Tibial nerve (tissue), 4 donors: ENCODE measurements around the gene GRAP. TPM values are rescaled to one million over a fixed set of nuclear protein-coding genes. Genes with fewer than 3 reads are reported as not detected.
A peak's percentile ranks its signal among the peaks of the same experiment; 100 is the strongest.

Experiments used
- DNase-seq, 2 donors: peaks; one replicate each; pipeline ENCODE4 v3.0.0-alpha.2; 2019; ENCODE audit warnings: low spot score in 2 of 2
- H3K27ac ChIP-seq, 4 donors: fragments of 200-600 bp; sonication (generic) in 3 of 4; one replicate each; pipeline ENCODE4 v1.5.1; 2017 to 2019; ENCODE audit warnings: mild to moderate bottlenecking in 1 of 4
- H3K27me3 ChIP-seq, 2 donors: fragments of 200-600 bp; sonication (generic) in 1 of 2; one replicate each; pipeline versions ENCODE4 v1.5.1 to v1.6.0; 2017 to 2019
- H3K36me3 ChIP-seq, 3 donors: fragments of 200-600 bp; sonication (generic); one replicate each; pipeline ENCODE4 v1.5.1; 2018 to 2019
- H3K4me1 ChIP-seq, 4 donors: fragments of 200-600 bp; sonication (generic) in 3 of 4; one replicate each; pipeline ENCODE4 v1.5.1; 2017 to 2019
- H3K4me3 ChIP-seq, 4 donors: fragments of 200-600 bp; sonication (generic) in 3 of 4; one replicate each; pipeline ENCODE4 v1.5.1; 2017 to 2019; ENCODE audit warnings: mild to moderate bottlenecking in 1 of 4, moderate library complexity in 1 of 4
- H3K9me3 ChIP-seq, 4 donors: fragments of 200-600 bp; sonication (generic) in 3 of 4; one replicate each; pipeline ENCODE4 v1.5.1; 2017 to 2019
- EP300 ChIP-seq, 2 donors: sonication (generic); formaldehyde crosslinking; IDR thresholded peaks; one replicate each; pipeline ENCODE4 v1.6.1; 2017; ENCODE audit warnings: antibody characterized with exemption in 2 of 2, mild to moderate bottlenecking in 1 of 2
- POLR2A ChIP-seq, 2 donors: fragments of 450-650 bp; IDR thresholded peaks; one replicate each; pipeline ENCODE4 v1.6.1; 2017; ENCODE audit warnings: antibody characterized with exemption in 2 of 2, mild to moderate bottlenecking in 2 of 2, moderate library complexity in 2 of 2
- WGBS, 2 donors: methylation state at CpG; one replicate each; pipeline ENCODE4 v1.1.5; 2018; 5-methylcytosine and 5-hydroxymethylcytosine counted together
- total RNA-seq, 4 donors: library from RNA; depleted of rRNA; stranded (reverse); fragments of >200 nt; gene quantifications; one replicate each; pipeline ENCODE4 v1.1.0, GENCODE V29; 2016
- TF ChIP-seq, protein P1 (sequence below), 5 experiments: fragments of 200-600 bp in 3 of 5; fragments of 450-650 bp in 2 of 5; sonication (generic) in 3 of 5; IDR thresholded peaks; one replicate each; pipeline ENCODE4 v1.5.1; 2016 to 2019; ENCODE audit warnings: antibody characterized with exemption in 5 of 5, mild to moderate bottlenecking in 3 of 5, moderate library complexity in 2 of 5

The GRAP gene
- total RNA-seq, 4 donors from 2014 or later, result 4.6 to 7.5 (median 5.8) TPM

DNA sequence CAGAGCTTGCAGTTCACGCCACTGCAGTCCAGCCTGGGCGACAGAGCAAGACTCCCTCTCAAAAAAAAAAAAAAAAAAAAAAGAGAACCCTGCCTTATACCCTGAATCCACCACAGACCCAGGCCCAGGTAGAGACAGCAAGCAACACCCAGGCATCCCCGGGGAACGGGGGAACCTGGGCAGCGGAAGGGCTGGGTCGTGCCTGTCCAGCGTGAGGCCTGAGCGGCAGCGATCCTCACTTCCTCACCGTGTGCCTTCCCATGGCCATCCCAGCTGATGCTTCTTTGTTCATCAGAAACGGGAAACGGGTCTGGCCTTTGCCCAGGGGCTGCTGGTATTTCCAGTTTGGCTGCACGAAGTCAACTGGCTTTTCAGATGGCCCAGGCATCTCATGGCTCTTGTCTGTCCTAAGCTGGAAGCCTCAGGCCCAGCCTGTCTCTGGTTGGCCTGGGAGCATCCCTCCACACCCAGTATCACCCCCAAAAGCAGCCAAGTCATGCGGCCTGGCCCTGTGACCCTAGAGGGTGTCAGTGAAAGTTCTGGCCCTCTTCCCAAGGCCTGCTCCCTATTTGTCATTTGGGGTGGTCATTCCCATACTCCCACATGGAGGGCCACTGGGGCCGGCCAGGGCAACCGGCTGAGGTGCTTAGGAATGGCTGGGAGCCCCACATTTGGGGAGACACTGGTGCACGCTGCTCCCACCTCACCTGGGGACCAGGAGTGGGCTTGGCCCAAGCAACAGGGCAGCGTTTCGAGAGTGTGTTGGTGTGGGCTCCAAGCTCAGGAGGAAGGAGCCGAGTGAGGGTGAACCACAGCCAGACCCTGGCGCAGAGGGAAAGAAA, 62.3 kb downstream of the GRAP start:
- Histone ChIP-seq H3K36me3 (no peaks in the 10 kb centered on the region), H3K4me3 (no peak overlapping the region), H3K27me3 (no peaks in the 10 kb centered on the region), H3K4me1 (no peaks in the 10 kb centered on the region), H3K9me3 (no peaks in the 10 kb centered on the region), H3K27ac (no peak overlapping the region)
- no peak for TF ChIP-seq POLR2A (IDR thresholded peaks at IDR 0.05)
- 87 to 94% methylated on average over 16 to 20 of the region's 21 CpGs for WGBS, 2 donors
- no peak for DNase-seq

DNA sequence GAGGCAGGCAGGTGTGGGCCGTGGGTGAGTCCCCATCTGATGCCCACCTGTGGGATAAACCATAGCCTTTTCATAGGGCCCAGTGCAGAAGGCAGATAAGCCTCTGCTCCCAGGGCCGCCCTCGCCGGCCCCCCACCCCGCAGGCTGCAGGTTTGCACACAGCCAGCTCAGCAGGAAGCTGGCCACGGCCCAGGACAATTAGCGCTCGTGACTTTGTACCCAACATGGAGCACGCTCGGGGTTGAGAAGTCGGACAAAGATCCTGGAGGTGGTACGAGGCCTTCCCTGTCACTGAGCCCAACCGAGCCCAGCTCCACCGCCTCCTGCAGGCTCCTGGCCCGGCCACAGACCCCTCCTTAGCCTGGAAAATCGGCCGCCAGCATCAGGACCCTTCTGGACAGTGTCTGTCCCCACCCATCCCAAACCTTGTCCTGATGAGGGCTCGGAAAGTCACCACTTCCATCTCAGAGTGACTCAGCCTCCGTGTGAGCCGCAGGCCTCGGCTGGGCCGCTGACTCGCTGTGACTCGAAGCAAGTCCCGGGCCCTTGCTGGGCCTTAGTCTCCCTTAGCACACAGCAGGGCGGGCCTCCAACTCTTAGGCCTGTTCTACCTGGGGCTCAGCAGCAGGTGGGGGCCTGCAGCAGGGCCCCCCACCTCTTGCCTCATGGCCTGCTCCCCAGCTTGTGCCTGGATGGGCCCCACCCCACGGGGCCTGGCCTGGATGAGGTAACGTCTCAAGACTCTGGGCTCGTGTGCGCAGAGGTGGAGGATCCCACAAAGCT, 64.9 kb downstream of the GRAP start:
- no peaks in the 10 kb centered on the region for H3K36me3 ChIP-seq
- no peaks in the 10 kb centered on the region for H3K27me3 ChIP-seq
- DNase-seq, result no peak

DNA sequence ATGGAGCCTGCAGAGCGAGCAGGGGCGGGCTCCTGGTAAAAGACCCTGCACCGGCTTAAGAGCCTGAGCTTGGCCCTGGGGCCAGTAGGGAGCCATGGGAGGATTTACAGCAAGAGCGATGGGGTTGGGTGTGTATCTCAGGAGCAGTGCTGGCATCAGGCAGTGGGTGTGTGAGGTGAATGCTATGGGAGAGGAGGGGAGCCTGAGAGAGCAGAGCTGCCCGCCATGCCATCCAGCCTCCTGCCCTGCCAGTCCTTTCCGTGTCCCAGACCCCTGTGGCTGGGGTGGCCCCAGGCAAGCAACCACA, 65.5 kb downstream of the GRAP start:
- WGBS, 2 donors, result 81 to 88% methylated on average over 6 of the region's 6 CpGs

More for the DNA sequence above, 64.9 kb downstream of the GRAP start:
- no peak overlapping the region for H3K4me3 ChIP-seq
- H3K4me1 ChIP-seq, result no peaks in the 10 kb centered on the region
- no peaks in the 10 kb centered on the region for H3K9me3 ChIP-seq
- 70 to 80% methylated on average over 28 to 30 of the region's 30 CpGs for WGBS, 2 donors
- H3K27ac ChIP-seq, result peak overlapping the region in 1 of 4 donors; percentile 71
- TF ChIP-seq, protein P1, sequence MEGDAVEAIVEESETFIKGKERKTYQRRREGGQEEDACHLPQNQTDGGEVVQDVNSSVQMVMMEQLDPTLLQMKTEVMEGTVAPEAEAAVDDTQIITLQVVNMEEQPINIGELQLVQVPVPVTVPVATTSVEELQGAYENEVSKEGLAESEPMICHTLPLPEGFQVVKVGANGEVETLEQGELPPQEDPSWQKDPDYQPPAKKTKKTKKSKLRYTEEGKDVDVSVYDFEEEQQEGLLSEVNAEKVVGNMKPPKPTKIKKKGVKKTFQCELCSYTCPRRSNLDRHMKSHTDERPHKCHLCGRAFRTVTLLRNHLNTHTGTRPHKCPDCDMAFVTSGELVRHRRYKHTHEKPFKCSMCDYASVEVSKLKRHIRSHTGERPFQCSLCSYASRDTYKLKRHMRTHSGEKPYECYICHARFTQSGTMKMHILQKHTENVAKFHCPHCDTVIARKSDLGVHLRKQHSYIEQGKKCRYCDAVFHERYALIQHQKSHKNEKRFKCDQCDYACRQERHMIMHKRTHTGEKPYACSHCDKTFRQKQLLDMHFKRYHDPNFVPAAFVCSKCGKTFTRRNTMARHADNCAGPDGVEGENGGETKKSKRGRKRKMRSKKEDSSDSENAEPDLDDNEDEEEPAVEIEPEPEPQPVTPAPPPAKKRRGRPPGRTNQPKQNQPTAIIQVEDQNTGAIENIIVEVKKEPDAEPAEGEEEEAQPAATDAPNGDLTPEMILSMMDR (IDR thresholded peaks at IDR 0.05), result no peak
- TF ChIP-seq EP300 (IDR thresholded peaks at IDR 0.05), result no peak
- TF ChIP-seq POLR2A (IDR thresholded peaks at IDR 0.05), result no peak

DNA sequence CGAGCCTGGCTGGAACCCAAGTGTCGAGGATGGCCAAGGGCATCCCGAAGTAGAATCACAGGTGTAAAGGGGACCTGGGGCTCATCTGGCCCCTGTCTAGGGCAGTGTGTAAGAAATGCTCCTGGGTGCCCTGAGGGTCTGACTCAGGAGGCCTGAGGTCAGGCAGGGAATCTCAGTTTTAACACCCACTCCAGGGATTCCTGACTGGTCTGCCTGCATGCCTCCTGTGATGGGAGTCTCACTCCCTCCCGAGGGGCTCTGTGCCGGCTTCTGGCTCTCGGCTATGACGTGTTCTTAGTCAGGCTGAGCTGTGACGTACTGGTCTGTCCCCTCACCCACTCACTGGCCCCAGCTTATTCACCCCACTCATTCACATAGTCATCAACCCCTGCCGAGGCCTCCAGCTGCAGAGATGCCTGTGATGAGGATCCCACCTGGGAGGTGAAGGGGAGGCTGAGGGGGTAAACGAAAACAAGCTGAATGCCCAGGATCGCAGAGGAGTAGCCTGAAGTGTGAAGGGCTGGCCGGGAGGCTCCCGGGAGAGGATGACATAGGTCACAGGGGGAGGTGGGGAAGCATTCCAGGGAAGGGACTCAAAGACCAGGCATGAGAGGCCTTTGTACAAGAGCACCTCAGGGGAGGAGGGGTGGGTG, 65.9 kb downstream of the GRAP start:
- DNase-seq, result no peak
- Histone ChIP-seq H3K27me3 (no peaks in the 10 kb centered on the region), H3K27ac (no peak overlapping the region), H3K4me1 (no peaks in the 10 kb centered on the region), H3K36me3 (no peaks in the 10 kb centered on the region), H3K9me3 (no peaks in the 10 kb centered on the region), H3K4me3 (no peak overlapping the region)
- TF ChIP-seq, protein P1 (IDR thresholded peaks at IDR 0.05), result no peak
- TF ChIP-seq EP300 (IDR thresholded peaks at IDR 0.05), result no peak
- no peak for TF ChIP-seq POLR2A (IDR thresholded peaks at IDR 0.05)
- WGBS, 2 donors, result 57 to 72% methylated on average over 12 to 13 of the region's 13 CpGs

More for the DNA sequence above, 65.5 kb downstream of the GRAP start:
- no peak for DNase-seq
- Histone ChIP-seq H3K4me1 (no peaks in the 10 kb centered on the region), H3K9me3 (no peaks in the 10 kb centered on the region), H3K4me3 (no peak overlapping the region), H3K27ac (no peak overlapping the region), H3K36me3 (no peaks in the 10 kb centered on the region), H3K27me3 (no peaks in the 10 kb centered on the region)
- TF ChIP-seq POLR2A (IDR thresholded peaks at IDR 0.05), result no peak
- TF ChIP-seq, protein P1 (IDR thresholded peaks at IDR 0.05), result no peak
- no peak for TF ChIP-seq EP300 (IDR thresholded peaks at IDR 0.05)

DNA sequence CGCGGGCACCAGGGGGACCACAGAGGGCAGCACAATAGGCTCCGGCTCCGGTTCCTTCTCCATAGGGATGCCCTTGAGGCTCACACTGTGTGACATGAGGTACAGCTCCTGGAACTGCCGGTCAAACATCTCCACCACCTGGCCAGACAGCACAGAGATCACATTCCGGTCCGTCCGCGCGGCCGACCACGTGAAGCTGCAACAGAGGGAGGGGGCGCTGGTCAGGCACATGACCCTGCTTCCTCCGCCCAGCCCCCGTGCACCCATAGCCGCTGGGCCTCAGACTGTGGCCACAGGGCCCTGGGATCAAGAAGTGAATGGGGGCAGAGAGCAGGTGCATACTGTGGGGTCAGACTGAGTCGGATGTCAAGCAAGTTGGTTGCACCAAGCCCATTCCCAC, 68.1 kb downstream of the GRAP start:
- no peaks in the 10 kb centered on the region for H3K9me3 ChIP-seq
- WGBS, 2 donors, result 86 to 91% methylated on average over 12 to 16 of the region's 17 CpGs
- H3K36me3 ChIP-seq, result no peaks in the 10 kb centered on the region
- no peak overlapping the region for H3K27ac ChIP-seq
- no peak for TF ChIP-seq EP300 (IDR thresholded peaks at IDR 0.05)
- TF ChIP-seq POLR2A (IDR thresholded peaks at IDR 0.05), result no peak
- TF ChIP-seq, protein P1 (IDR thresholded peaks at IDR 0.05), result no peak
- H3K4me3 ChIP-seq, result no peak overlapping the region
- no peak for DNase-seq
- no peaks in the 10 kb centered on the region for H3K27me3 ChIP-seq
- no peaks in the 10 kb centered on the region for H3K4me1 ChIP-seq
